ENCODE measurements around the gene DRC7. TPM values are rescaled to one million over a fixed set of nuclear protein-coding genes. Genes with fewer than 3 reads are reported as not detected.

The DRC7 gene
- total and polyA plus RNA-seq, 9 of the 15 experiments (the other 6 are each of a cell fraction or from before 2014, with no cell fraction given): 0.04 to 0.33 (median 0.12) TPM; not detected in 3

DNA sequence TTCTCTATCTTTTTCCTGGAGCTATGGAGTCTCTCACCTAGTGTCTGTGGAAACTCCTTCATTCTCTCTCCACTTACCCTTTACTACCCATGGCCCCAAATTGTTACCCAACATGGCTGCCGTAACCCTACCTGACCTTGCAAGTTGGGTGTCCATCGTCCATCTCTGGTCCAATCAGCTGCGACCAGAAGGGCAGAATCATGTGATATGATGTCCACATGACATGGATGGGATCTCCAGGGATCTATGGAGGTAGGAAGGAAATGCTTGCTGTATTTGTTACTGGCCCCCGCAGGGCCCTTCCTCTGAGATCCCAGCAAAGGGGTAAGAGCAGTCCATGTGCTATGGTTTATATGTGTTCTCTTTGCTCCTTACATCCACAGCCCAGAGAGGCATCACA, 8.0 kb upstream of the DRC7 start (continued):
- TF ChIP-seq HCFC1 (IDR thresholded peaks at IDR 0.05; ENCODE audit: low read depth, low read length) (0 out of 2 replicates have a peak, but pooled peaks have one; percentile 13), CBFA2T2 (conservative IDR thresholded peaks at IDR 0.05) (peak; percentile 44), BRD9 (IDR thresholded peaks at IDR 0.05; ENCODE audit: low read depth, partially characterized antibody) (no peak), MGA (IDR thresholded peaks at IDR 0.05) (no peak), MAFG (tag; conservative IDR thresholded peaks at IDR 0.05) (no peak), CREBBP (IDR thresholded peaks at IDR 0.05; ENCODE audit: low read depth, low read length) (no peak), POLR2AphosphoS2 (IDR thresholded peaks at IDR 0.05; ENCODE audit: low read length) (no peak)
- TF ChIP-seq, protein P1, sequence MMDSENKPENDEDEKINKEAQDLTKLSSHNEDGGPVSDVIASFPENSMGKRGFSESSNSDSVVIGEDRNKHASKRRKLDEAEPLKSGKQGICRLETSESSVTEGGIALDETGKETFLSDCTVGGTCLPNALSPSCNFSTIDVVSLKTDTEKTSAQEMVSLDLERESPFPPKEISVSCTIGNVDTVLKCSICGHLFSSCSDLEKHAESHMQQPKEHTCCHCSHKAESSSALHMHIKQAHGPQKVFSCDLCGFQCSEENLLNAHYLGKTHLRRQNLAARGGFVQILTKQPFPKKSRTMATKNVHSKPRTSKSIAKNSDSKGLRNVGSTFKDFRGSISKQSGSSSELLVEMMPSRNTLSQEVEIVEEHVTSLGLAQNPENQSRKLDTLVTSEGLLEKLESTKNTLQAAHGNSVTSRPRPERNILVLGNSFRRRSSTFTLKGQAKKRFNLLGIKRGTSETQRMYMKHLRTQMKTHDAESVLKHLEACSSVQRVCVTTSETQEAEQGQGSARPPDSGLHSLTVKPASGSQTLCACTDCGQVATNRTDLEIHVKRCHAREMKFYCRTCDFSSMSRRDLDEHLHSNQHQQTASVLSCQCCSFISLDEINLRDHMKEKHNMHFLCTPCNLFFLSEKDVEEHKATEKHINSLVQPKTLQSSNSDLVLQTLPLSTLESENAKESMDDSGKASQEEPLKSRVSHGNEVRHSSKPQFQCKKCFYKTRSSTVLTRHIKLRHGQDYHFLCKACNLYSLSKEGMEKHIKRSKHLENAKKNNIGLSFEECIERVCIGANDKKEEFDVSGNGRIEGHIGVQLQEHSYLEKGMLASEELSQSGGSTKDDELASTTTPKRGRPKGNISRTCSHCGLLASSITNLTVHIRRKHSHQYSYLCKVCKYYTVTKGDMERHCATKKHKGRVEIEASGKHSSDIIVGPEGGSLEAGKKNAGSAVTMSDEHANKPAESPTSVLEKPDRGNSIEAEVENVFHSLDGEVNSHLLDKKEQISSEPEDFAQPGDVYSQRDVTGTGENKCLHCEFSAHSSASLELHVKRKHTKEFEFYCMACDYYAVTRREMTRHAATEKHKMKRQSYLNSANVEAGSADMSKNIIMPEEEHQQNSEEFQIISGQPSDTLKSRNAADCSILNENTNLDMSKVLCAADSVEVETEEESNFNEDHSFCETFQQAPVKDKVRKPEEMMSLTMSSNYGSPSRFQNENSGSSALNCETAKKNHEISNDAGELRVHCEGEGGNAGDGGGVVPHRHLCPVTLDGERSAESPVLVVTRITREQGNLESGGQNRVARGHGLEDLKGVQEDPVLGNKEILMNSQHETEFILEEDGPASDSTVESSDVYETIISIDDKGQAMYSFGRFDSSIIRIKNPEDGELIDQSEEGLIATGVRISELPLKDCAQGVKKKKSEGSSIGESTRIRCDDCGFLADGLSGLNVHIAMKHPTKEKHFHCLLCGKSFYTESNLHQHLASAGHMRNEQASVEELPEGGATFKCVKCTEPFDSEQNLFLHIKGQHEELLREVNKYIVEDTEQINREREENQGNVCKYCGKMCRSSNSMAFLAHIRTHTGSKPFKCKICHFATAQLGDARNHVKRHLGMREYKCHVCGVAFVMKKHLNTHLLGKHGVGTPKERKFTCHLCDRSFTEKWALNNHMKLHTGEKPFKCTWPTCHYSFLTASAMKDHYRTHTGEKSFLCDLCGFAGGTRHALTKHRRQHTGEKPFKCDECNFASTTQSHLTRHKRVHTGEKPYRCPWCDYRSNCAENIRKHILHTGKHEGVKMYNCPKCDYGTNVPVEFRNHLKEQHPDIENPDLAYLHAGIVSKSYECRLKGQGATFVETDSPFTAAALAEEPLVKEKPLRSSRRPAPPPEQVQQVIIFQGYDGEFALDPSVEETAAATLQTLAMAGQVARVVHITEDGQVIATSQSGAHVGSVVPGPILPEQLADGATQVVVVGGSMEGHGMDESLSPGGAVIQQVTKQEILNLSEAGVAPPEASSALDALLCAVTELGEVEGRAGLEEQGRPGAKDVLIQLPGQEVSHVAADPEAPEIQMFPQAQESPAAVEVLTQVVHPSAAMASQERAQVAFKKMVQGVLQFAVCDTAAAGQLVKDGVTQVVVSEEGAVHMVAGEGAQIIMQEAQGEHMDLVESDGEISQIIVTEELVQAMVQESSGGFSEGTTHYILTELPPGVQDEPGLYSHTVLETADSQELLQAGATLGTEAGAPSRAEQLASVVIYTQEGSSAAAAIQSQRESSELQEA (IDR thresholded peaks at IDR 0.05; ENCODE audit: low read depth): no peak
